ENCODE data around the gene DOCK2.

DNA sequence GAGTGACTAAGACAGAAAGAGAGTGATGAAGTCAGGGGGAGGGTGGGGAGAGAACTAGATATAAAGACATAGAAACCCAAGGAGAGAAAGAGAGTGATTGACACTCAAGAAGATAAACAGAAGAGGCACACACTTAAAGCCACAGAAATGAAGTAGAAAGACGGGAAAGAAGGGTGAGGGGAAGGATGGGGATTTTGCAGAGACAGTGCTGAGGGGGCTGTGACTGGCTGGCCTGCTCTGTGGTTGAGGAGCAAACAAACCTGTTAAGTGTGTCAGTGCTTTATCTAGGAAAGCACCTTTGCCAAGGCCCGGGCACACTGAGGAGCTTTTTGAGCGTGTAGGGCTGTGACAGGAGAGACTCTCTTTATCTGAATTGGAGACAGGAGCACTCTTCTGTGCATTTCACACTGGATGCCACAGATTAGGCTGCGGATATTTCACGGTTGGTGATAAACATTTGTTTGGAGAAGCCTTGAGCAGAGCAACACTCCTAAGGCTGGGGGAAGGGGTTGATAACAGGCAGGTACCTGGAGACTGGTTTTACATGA lies 109.1 kb downstream of the DOCK2 start:
- TF ChIP-seq CTCF (IDR thresholded peaks at IDR 0.05) = no peak
- no peak for TF ChIP-seq POLR2A (IDR thresholded peaks at IDR 0.05)

Measured in lower leg skin (tissue), 3 donors.